SKM-1 treated with dmso at 0.1 percent for 144 hours (cell line): ENCODE data around the gene ADGRL3.

ENCODE experiments used
- DNase-seq: peaks from one replicate; lab custom pipeline; 2025; ENCODE audit not compliant: unreplicated experiment; lab: John Stamatoyannopoulos, UW

ADGRL3 gene

DNA sequence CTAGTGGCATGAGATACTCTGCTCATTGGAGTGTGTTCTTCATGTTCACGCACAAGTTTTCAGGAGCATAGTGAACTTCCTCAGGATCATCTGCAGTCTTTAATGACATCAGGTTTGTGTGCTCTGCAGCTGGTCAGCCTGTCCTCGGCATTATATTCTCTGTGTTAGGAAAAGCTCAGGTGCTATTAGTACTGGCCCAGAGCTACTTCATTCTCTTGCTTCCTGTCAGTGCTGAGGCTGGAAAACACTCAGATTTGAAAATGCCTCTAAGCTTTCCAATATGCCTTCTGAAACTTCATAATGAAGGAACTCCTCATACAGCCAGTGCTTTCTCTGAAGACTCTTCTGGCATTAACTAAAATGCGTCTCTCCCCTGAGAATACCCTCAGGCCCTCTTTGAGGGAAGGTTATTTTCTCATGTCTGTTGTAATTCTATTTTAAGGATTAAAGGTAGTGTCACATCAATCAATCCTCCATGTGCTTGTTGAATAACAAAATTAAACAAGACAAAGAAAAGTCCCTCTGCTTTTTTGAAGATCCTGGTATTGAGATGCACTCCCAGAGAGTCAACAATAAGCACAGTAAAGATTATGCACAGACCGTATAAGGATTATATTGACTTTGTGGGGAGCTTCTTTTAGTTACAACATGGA is 666.4 kb downstream of the ADGRL3 start:
- DNase-seq: no peak

DNA sequence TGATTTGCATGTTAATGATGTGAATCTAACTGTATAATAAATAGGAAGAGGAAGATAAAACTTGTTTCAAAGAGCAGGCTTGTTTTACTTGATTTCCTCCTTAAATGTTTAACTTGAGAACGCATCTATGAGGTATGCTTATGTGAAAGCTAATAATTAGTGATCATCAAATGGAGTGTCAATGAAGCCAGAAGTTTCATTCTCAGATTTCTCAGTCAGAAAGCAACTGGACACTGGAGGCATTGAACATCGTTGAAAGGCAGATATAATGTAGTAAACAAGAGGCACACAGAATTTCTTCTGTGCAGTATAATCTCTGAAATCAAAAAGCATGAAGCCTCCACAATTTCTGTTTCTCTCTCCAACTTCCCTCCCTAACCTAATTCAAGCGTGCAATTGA is 672.9 kb downstream of the ADGRL3 start:
- DNase-seq: no peak

DNA sequence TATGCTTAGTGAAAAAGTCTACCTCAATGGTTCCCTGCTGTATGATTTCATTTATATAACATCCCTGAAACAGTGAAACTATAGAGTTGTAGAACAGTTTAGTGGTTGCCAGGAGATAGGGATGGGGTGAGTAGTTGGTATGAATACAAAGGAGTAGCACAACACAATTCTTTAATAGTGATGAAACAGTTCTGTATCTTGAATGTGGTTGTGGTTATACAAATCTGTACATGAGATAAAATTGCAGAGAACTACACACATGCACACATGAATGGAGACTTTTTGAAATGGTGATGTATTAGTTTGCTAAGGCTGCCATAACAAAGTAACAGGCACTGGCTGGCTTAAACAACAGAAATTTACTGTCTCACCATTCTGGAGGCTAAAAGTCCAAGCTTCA is 677.1 kb downstream of the ADGRL3 start:
- no peak for DNase-seq

DNA sequence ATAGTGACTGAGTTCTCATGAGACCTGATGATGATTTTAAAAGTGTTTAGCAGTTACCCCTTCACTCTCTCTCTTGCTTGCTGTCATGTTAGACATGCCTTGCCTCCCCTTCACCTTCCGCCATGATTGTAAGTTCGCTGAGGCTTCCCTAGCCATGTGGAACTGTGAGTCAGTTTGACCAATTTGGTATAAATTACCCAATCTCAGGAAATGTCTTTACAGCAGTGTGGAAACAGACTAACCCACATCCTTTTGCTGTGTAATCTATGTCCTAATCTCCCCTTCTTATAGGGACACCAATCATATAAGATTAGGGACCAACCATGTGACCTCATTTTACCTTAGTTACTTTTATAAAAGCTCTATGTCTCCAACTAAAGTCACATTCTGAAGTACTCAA is 677.8 kb downstream of the ADGRL3 start:
- DNase-seq: peak; percentile 41

DNA sequence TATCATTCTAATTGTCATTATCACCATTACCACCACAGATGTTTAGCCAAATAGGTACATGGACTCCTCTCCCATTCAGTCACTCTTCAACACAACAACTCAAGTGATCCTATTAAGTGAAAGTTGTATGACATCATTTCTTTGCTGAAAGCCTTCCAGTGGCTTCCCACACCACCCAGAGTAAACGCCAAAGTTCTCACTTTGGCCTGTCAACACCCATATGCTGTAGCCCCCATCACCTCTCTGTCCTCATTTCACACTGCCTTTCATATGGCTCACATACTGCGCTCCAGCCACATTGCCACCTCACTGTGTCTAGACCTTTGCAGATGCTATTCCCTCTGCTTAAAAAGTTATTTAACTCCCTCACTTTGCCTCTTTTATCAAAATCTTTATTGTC is 682.3 kb downstream of the ADGRL3 start:
- no peak for DNase-seq

DNA sequence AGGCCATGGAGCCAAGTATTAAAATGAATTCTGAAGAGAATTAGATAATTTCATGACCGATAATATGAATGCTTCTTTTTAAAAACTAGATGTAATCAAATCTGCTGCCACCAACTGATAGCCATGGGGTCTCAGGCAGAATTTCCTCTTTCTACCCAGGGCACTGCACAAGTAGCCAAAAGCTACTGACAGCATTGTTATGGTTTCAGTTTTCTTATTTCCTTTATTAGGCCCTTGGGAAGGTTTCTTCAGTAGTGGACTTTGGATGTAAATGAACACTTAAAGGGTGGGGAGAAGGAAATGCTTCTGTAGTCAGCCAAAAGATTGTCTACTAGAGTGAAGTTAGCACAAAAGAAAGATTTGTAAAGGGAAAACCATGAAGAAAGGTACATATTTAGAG is 686.0 kb downstream of the ADGRL3 start:
- DNase-seq: no peak

DNA sequence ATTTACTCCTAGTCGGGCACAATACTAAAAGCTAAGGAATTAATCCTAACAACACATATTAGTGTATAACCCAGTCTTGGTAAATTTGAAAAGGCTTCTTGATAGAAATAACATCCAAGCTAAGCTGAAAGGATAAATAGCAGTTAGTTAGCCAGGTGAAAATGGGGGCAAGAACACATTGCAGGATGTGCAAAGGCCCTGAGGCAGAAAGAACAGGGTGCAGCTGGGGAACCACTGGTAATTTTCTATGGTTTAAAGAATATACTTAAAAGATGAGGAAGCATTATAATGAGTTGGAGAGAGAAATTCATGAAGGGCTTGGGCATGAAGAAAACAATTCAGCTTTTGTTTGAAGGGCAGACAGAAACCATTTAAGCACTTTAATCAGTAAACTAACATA is 689.0 kb downstream of the ADGRL3 start:
- DNase-seq: no peak

DNA sequence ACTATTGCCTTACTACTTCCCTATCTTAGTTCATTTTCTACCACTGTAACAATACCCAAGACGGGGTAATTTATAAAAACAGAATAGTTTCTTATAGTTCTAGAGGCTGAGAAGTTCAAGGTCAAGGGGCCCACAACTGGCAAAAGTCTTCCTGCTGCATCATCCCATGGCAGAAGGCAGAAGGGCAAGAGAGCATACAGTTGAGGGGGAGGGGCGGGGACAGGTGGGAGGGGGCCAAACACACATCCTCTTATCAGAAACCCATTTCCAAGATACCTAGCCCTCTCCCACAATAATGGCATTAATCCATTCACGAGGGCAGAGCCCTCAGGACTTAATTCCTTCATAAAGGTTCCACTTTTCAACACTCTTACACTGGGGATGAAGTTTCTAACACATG is 690.2 kb downstream of the ADGRL3 start:
- no peak for DNase-seq

DNA sequence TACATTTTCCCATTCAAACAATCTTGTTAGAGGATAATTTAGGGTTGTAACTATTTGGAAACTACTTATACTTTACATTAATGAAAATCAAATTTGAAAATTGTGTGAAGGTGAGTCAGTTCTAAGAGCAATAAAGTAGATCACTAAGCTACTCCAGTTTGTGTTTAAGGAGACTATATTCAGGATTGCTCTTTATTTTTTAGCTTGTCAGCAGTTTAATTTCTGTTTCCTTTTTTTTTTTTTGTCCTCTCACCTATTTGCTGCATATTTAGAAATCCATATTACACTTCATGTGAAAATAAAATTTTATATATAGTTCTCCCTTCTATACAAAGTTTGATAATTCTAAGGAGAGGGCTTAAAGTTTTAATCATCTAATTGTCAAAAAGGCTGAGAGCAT is 691.8 kb downstream of the ADGRL3 start:
- no peak for DNase-seq

DNA sequence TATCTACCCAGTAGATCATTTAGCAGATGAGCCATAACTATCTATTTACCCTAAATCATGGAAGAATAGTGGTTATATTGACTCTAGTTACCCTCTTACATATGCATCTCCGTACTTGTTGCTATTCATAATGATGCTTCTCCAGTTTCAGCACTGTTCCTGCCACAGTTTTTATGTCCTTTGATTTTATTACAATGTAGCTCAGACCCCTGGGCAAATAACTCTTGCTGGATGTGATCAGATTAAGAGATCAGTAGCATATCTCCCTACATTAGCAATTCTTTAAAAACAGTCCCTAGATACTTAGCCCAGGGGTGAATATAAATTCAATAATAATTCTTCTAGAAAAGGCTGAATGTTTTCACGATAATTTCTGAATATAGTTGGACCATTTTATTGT is 696.5 kb downstream of the ADGRL3 start:
- no peak for DNase-seq

DNA sequence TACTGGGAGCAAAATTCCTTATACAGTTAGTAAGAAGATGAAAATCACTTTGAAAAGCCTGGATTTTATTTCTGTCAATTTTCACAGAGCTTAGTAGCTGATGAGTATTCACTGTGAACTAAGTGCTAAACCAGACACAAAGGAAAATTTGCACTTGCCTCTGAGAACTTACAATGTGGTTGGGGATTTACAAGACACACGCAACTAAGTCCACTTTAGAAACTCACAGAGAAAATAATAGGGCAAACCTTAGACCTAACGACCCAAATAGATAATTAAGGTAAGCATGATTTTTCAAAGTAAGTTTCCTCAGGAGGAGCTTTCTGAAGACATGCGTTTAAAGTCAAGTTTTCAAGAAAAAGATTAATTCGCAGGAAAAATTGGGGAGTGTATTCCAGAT is 708.9 kb downstream of the ADGRL3 start:
- no peak for DNase-seq

DNA sequence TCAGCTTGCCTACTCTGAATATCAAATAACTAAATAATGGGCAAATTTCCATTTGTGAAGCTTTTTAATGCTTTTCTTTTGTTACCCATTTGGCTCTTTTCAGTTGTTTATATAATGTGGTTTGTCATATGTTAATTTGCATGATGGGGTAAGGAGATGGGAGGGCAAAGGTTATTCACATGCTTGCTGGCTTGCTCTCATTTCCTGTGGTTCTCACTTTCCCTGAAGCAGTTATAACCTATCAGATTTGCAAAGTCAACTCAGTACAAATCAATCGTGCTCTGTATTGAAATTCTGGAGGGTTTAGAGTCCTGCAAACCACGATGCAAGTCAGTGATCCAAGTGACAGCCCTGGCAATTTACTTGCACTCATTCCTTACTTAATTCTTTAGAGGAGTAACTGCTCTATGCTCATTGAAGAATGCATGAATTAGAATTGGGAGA is 711.2 kb downstream of the ADGRL3 start:
- DNase-seq: no peak

DNA sequence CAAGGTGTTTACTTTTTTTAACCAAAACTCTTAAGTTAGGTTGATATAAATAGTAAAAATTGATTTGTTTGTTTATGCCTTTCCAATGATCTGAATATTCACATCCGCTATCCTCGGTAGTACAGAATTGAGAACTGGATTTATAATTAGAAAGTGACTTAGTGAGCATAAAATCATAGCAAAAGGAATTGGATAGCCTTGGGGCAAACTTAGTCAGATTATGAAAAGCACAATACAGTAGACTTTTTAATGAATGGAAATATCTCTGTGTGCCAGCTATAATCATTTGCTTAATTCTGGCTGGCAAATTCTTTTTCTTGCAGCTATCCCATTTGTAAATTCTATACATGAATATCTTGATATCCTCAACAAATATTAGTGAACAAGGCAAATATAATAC is 713.5 kb downstream of the ADGRL3 start:
- no peak for DNase-seq

DNA sequence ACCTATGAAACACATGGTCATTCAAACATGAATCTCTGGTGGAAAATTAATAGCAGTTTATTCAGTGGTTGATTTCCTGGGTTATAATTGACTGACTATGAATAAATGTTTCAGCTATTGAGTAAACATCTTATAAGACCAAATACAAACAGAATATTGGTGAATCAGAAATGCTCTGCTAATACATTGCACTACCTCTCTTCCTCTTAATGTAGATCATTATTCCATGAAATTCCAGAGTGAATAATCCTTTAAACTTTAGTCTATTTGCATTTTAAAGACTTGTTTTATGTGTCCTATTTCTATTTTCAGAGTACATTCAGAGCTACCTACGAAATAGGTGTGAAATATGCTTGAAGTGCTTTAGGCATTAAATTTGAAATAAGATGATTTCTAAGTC is 715.4 kb downstream of the ADGRL3 start:
- no peak for DNase-seq

DNA sequence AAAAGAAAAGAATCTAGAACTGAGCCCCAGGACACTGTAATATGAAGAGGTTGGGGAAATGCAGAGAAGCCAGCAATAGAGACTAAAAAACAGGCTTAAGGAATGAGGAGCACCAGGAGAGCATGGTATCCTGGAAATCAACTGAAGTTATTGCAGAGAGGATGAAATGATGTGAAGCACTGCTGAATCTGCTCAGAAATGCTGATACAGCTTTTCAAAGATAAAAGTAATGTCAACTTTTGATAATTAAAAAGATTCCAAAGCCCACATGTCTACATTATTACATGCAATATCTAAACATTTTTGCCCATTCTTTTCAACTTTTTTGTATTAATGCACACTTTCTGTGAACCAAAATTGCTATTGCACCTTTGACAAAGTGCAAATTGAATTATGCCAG is 718.4 kb downstream of the ADGRL3 start:
- no peak for DNase-seq

DNA sequence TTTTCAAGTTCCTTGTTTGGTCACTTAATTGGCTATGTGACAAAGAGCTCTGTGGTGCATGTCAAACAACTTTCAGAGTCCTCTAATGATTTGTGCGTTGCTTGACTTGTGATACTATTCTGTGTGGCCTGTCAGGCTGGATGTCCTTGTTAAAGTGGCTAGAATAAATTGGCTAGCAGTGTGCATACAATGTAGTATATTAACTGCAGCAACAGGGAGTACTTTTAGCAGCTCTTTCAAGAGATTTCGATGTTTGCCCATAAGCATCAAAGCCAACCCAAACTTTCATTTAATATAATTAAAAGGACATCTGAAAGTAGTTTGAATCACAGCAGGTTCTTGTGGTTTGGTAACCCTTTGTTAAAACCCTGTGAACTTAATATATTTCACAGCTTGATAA is 718.9 kb downstream of the ADGRL3 start:
- no peak for DNase-seq

DNA sequence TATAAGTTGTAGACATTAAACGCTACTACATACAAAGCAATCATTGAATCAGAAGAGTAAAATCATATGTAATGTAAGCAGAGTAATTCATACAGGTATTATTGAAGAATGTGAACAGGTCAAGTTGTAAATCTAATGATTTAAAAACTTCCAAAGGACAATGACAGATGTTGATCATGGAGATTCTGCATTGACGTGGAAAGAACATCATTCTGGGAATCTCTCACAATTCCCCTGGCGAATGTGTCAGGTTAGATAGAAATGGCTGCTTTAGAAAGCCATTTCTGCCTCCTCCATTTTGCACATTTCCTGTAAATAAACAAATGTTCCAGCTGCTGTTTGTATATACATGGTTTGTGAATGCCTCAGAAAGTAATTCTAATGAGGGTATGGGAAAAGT is 719.4 kb downstream of the ADGRL3 start:
- DNase-seq: no peak

DNA sequence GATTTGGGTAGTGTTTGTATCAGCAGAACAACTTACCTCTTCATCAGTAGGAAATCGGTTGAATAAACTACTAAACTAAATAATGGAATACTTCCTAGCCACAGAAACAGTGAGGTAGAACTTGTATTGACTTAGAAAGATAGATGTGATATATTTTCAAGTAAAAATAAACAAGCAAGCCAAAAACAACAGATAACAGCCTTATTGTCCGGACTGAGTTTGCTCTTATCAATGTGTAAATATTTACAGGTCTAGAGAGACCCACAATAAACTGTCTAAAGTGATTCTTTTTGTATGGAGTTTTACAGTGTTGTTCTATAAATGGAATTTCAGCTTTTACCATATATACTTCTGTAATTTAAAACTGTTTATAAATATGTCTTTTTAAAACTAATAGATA is 721.8 kb downstream of the ADGRL3 start:
- no peak for DNase-seq

DNA sequence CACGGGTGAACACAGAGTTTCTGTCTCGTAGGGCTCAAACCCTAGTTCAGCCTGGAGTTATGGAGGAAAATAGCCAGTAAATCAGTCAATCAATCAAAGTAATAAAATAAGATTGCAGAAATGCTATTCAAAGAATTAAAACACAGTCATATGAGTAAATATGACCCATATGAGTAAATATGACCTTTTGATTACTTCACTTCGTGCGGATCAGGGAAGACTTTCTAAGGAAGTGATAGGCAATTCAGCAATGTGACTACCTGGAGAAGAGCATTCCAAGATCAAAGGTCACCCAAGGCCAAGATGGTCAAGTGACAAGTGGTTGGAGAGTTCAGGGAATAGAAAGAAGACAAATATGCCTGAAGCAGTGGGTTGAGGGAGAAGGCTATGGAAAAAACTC is 722.6 kb downstream of the ADGRL3 start:
- no peak for DNase-seq

DNA sequence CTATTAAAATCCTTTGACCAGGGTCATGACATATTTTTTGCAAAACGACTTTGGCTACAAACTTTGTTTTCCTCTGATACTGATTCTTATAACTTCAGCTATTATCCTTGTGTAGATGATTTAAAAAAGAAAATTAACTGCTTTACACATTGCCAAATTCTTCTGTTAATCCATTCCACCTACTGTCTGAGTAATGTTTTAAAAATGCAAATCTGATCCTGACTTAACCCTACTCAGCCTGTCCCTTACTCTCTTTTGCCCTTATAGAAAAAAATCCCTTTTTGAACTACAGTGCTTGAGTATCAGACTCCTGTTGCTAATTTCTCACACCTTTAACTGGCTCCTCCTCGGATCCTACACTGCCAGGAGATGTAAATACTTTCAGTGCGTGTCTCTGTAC is 723.1 kb downstream of the ADGRL3 start:
- DNase-seq: no peak

DNA sequence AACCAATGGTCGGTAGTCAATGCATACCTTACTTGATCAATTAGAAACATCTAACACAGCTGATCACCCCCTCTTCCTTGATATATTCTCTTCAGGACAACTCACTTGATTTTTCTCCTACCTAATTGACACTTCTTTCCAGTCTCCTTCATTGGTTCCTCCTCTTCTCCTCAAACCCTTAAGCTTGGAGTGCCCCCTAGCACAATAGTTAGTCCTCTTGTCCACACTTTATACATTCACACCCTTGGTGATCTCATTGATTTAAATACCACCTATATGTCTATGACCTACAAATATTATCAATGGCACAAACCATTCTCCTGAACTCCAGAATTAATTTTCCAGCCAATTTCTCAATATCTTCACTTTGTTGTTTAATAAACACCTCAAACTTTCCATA is 724.0 kb downstream of the ADGRL3 start:
- DNase-seq: no peak

DNA sequence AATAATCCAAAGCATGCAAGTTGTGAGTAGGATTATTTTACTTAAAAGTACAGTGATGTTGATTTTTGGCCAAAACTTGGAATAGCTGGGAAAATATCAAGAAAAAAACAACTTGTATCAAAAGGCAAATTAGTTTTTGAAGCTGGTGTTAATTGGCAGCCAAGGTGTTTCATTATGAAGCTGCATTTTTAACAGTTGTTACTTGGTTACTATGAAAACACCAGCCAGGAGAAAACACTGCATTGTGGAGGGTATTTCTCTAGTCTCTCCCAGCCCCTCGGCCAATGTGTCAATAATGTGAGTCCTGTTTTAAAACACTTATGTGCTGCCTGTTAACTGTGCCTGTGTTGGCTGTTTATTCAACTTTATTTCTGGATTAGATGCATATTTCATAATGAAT is 733.4 kb downstream of the ADGRL3 start:
- no peak for DNase-seq

DNA sequence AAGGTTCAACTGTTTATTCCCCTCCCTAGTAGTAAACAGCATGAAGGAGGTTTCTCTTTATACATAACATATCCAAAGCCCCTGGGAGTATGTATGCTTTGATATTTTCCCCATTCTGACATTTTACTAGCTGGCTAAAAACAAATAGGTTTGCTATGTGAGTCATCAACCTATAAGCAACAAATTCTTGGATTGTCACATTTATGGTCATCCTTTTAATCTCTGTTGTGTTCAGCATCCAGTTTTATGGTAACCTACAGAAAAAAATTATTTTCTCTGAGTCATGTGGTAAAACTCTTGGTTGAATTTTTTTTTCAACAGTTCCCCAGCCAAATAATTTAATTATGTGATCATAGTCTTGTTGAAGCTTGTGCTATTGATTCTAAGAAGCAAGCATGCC is 734.1 kb downstream of the ADGRL3 start:
- no peak for DNase-seq
